Fibroblast of skin of left quadriceps (primary cell): ENCODE measurements around the gene SORCS2.

ENCODE experiments used
- DNase-seq, 2 experiments: peaks; one replicate each; pipeline ENCODE4 v3.0.0-alpha.2; 2013; ENCODE audit warnings: low read depth in 2 of 2

Gene SORCS2

GRCh38 chr4:7392438-7393421 is 200.4 kb downstream of the SORCS2 start:
- no peak for DNase-seq

- no peak for DNase-seq
Observed at GRCh38 chr4:7393601-7394575, 201.6 kb downstream of the SORCS2 start.

- no peak for DNase-seq
Observed at GRCh38 chr4:7394681-7395451, 202.5 kb downstream of the SORCS2 start.

- DNase-seq = no peak
Observed at GRCh38 chr4:7395645-7396044, 203.3 kb downstream of the SORCS2 start.

- no peak for DNase-seq
Observed at GRCh38 chr4:7396186-7396910, 204.0 kb downstream of the SORCS2 start.

GRCh38 chr4:7397206-7398103 is 205.1 kb downstream of the SORCS2 start:
- no peak for DNase-seq

- DNase-seq = peak; percentile 27 to 31
Observed at GRCh38 chr4:7398104-7398423, 205.7 kb downstream of the SORCS2 start.

GRCh38 chr4:7398788-7399439 is 206.6 kb downstream of the SORCS2 start:
- DNase-seq = no peak

- no peak for DNase-seq
Observed at GRCh38 chr4:7399440-7400234, 207.3 kb downstream of the SORCS2 start.

GRCh38 chr4:7400671-7401298 is 208.4 kb downstream of the SORCS2 start:
- DNase-seq = no peak

GRCh38 chr4:7402526-7402925 is 210.2 kb downstream of the SORCS2 start:
- no peak for DNase-seq

- DNase-seq = no peak
Observed at GRCh38 chr4:7403001-7403400, 210.7 kb downstream of the SORCS2 start.

- DNase-seq = no peak
Observed at GRCh38 chr4:7408166-7408565, 215.8 kb downstream of the SORCS2 start.

- no peak for DNase-seq
Observed at GRCh38 chr4:7410446-7410845, 218.1 kb downstream of the SORCS2 start.

GRCh38 chr4:7411491-7411890 is 219.2 kb downstream of the SORCS2 start:
- no peak for DNase-seq

- DNase-seq = no peak
Observed at GRCh38 chr4:7411896-7412553, 219.7 kb downstream of the SORCS2 start.

- DNase-seq = no peak
Observed at GRCh38 chr4:7412554-7412912, 220.2 kb downstream of the SORCS2 start.

GRCh38 chr4:7414046-7414445 is 221.7 kb downstream of the SORCS2 start:
- no peak for DNase-seq
